ENCODE data around the gene SERPINF2.
"Not testable (repeated sequence)": the region's sequence is repeated elsewhere in the genome, so short reads cannot be mapped to it uniquely, and the experiment has no call there.

SERPINF2 gene

GRCh38 chr17:1762233-1762900 lies 19.7 kb downstream of the SERPINF2 start:
- in situ Hi-C loops (cut with MboI; ENCODE audit: low sequenced_read_pairs): no loop called here

- in situ Hi-C loops (cut with MboI; ENCODE audit: low sequenced_read_pairs): no loop called here
Measured at GRCh38 chr17:1762901-1763898, 20.5 kb downstream of the SERPINF2 start.

- in situ Hi-C loops (cut with MboI; ENCODE audit: low sequenced_read_pairs): no loop called here
Measured at GRCh38 chr17:1764284-1764683, 21.6 kb downstream of the SERPINF2 start.

GRCh38 chr17:1764705-1765104 lies 22.0 kb downstream of the SERPINF2 start:
- in situ Hi-C loops (cut with MboI; ENCODE audit: low sequenced_read_pairs): not testable (repeated sequence)

DNA sequence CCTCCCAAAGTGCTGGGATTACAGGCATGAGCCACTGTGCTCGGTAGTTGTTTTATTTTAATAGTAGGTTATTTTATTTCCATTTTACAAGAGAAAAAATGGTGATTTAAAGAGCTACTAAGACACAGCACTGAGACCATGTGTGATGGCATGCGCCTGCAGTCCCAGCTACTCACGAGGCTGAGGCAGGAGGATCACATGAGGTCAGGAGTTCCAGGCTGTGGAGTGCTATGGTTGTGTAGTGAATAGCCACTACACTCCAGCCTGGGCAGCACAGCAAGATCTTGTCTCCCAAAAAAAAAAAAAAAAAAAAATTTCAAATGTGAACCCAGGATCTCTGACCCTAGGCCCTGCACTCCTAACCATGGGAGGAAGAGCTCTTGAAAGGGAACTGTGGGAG lies 22.9 kb downstream of the SERPINF2 start:
- in situ Hi-C loops (cut with MboI; ENCODE audit: low sequenced_read_pairs): no loop called here

- in situ Hi-C loops (cut with MboI; ENCODE audit: low sequenced_read_pairs): no loop called here
Measured at GRCh38 chr17:1766382-1767135, 23.9 kb downstream of the SERPINF2 start.

DNA sequence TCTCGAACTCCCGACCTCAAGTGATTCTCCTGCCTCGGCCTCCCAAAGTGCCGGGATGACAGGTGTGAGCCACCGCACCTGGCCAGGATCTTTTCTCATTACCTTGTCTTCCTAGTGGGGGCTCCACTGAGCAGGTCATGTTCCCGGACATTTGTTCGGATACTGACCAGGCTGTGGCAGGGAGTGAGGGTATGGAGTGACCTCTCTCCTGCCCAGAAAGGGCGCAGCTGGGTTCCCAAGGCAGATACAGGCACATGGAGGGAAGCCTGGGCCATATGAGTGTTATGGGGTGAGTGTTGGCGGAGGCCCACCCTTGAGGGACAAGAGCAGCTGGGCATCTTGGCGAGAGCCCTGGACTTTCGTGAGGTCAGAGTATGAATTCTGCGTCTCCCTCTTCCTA lies 24.7 kb downstream of the SERPINF2 start:
- in situ Hi-C loops (cut with MboI; ENCODE audit: low sequenced_read_pairs): no loop called here

GRCh38 chr17:1769822-1770477 lies 27.3 kb downstream of the SERPINF2 start:
- in situ Hi-C loops (cut with MboI; ENCODE audit: low sequenced_read_pairs): no loop called here

DNA sequence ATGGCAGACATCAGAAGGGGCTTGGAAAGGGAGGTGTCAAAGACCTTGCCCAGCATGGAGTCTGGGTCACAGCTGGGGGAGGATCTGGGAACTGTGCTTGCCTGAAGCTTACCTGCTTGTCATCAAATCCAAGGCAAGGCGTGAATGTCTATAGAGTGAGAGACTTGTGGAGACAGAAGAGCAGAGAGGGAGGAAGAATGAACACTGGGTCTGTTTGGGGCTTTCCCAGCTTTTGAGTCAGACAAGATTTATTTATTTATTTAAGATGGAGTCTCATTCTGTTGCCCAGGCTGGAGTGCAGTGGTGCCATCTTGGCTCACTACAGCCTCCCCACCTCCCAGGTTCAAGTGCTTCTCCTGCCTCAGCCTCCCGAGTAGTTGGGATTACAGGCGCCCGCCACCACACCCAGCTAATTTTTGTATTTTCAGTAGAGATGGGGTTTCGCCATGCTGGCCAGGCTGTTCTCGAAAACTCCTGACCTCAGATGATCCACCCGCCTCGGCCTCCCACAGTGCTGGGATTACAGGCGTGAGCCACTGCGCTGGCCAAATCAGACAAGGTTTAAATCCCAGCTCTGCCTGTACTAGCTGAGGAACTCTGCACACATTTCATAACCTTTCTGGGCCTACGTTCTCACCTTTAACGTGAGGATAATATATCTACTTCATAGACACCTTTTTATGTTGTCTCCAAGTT lies 30.5 kb downstream of the SERPINF2 start:
- in situ Hi-C loops (cut with MboI; ENCODE audit: low sequenced_read_pairs): not testable (repeated sequence)

DNA sequence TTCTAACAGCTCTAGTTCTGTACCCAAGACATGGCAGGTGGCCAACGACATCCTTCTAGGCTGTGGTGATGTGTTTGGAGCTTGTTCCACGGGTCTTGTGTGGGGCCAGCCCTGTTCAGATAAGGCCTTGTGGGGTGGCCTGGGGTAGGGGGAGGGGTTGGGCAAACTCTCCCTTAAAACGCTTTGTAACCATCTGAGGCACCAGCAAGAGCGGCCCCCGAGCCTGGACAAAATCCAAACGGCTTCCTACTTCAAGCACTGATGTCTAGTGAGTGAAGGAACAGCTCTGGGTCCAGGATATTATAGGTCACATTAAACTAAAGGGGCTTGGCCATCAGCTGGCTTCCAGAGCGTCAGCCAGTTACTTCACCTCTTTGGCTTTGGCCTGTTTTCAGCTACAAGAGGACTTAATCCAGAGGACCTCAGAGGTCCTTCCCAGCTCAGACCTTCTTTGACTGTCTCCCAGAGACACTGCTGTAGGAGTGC lies 31.1 kb downstream of the SERPINF2 start:
- in situ Hi-C loops (cut with MboI; ENCODE audit: low sequenced_read_pairs): no loop called here

GRCh38 chr17:1774390-1775176 lies 31.9 kb downstream of the SERPINF2 start:
- in situ Hi-C loops (cut with MboI; ENCODE audit: low sequenced_read_pairs): no loop called here

- in situ Hi-C loops (cut with MboI; ENCODE audit: low sequenced_read_pairs): no loop called here
Measured at GRCh38 chr17:1776328-1776727, 33.7 kb downstream of the SERPINF2 start.

- in situ Hi-C loops (cut with MboI; ENCODE audit: low sequenced_read_pairs): no loop called here
Measured at GRCh38 chr17:1776857-1777256, 34.2 kb downstream of the SERPINF2 start.

- in situ Hi-C loops (cut with MboI; ENCODE audit: low sequenced_read_pairs): no loop called here
Measured at GRCh38 chr17:1779571-1780131, 37.0 kb downstream of the SERPINF2 start.

DNA sequence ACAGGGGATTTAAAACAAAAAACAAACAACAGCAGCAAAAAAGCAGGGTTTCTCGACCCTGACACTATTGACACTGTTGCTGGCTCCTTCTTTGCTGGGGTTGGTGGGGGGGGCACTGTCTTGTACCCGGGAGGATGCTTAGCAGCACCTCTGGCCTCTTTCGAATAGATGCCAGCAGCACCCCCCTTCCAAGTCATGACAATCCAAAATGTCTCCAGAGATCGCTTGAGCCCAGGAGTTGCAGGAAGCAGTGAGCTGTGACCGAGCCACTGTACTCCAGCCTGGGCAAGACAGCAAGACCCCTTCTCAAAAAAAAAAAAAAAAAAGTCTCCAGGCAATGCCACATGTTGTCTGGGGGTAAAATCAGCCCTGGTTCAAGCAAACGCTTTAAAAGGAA lies 39.5 kb downstream of the SERPINF2 start:
- in situ Hi-C loops (cut with MboI; ENCODE audit: low sequenced_read_pairs): no loop called here

DNA sequence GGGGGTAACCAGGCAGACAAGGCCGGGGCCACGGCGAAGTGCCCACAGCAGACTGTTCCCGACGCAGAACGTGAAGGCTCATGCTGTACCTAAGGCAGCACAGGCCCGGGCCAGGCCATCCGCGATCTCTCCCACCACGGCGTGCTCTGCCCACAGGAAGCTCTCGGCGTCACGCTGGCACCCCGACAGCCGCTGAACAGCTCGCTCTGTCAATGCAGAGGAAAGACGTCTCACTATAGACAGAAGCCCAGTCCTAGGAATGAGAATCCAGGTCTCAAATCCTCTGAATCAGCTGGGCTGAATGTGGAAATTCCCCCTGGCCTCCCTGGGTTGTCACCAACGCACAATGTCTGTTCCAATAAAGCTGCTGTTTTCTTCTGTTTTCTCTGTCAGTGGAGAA lies 40.6 kb downstream of the SERPINF2 start:
- in situ Hi-C loops (cut with MboI; ENCODE audit: low sequenced_read_pairs): no loop called here

GRCh38 chr17:1783834-1784611 lies 41.4 kb downstream of the SERPINF2 start:
- in situ Hi-C loops (cut with MboI; ENCODE audit: low sequenced_read_pairs): no loop called here

DNA sequence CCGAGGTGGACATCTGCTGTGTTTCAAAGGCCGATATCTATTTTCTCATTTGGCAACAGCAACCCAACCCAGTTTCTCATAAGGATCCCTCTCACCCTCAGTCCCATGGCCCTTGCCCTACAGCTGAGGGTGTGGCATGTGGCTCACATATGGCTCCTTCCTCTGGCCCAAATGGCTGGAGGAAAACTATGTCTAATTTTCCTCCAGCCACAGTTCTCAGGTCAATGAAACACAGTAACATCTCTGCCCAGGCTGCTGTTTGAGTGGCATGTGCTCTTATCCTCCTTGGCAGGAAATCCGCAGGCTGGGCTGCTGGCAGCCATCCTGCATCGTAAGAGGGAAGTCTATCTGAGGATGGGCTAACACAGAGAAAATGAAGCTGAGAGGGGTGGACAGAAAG lies 43.3 kb downstream of the SERPINF2 start:
- in situ Hi-C loops (cut with MboI; ENCODE audit: low sequenced_read_pairs): no loop called here
